Large intestine (tissue), 3 donors: ENCODE results near the gene SURF2. TPM values are rescaled to one million over a fixed set of nuclear protein-coding genes. Genes with fewer than 3 reads are reported as not detected.
"Not testable (repeated sequence)": the region's sequence is repeated elsewhere in the genome, so short reads cannot be mapped to it uniquely, and the experiment has no call there.

Experiments
- DNase-seq, 2 donors: peaks; one replicate each; pipeline versions ENCODE4 v3.0.0 to v3.0.0-alpha.2; 2013
- H3K27ac ChIP-seq: one replicate; pipeline ENCODE4 v1.5.1; 2013; ENCODE audit warnings: low read length
- H3K27me3 ChIP-seq: 2 replicates; pipeline ENCODE4 v1.6.1; 2013; ENCODE audit warnings: low read length; ENCODE audit not compliant: control insufficient read depth, insufficient read depth
- H3K36me3 ChIP-seq: 2 replicates; pipeline ENCODE4 v1.6.1; 2013; ENCODE audit warnings: low read length; ENCODE audit not compliant: control insufficient read depth, insufficient read depth
- H3K4me1 ChIP-seq: one replicate; pipeline ENCODE4 v1.6.1; 2013; ENCODE audit warnings: low read length; ENCODE audit not compliant: control insufficient read depth, insufficient read depth
- H3K4me3 ChIP-seq: one replicate; pipeline ENCODE4 v1.5.1; 2013; ENCODE audit warnings: low read length
- H3K9me3 ChIP-seq: one replicate; pipeline ENCODE4 v1.6.1; 2013; ENCODE audit warnings: mild to moderate bottlenecking, low read depth, low read length, moderate library complexity; ENCODE audit not compliant: control insufficient read depth
- WGBS: methylation state at CpG from one replicate; pipeline ENCODE4 v1.1.5; 2013; ENCODE audit warnings: low lambda C conversion rate; ENCODE audit not compliant: insufficient coverage; 5-methylcytosine and 5-hydroxymethylcytosine counted together
- polyA plus RNA-seq: library from polyadenylated mRNA; unstranded; fragments of 120-200 nt; gene quantifications from one replicate; pipeline ENCODE4 v1.2.1, GENCODE V29; 2013

SURF2 gene
- polyA plus RNA-seq, 1 donor, result 16.3 TPM

GRCh38 chr9:133323991-133324703 is 32.2 kb upstream of the SURF2 start:
- WGBS, result 100% methylated on average over 2 of the region's 13 CpGs
- Histone ChIP-seq H3K27me3 (no peaks in the 10 kb centered on the region), H3K4me1 (no peaks in the 10 kb centered on the region), H3K36me3 (no peaks in the 10 kb centered on the region), H3K4me3 (no peak overlapping the region), H3K9me3 (peaks cover 4% of the 10 kb centered on the region), H3K27ac (no peak overlapping the region)
- DNase-seq, result no peak

- H3K27ac ChIP-seq, H3K27me3 ChIP-seq, H3K4me1 ChIP-seq, H3K9me3 ChIP-seq, H3K4me3 ChIP-seq, DNase-seq: not testable (repeated sequence)
- H3K36me3 ChIP-seq, result peaks cover 16% of the 10 kb centered on the region
- WGBS, result no CpG with 5 or more reads among the region's 6 CpGs
These were observed 29.3 kb upstream of the SURF2 start for GRCh38 chr9:133327021-133327420.

- peaks cover 25% of the 10 kb centered on the region for H3K36me3 ChIP-seq
- H3K27me3 ChIP-seq, result no peaks in the 10 kb centered on the region
- peaks cover 3% of the 10 kb centered on the region for H3K4me1 ChIP-seq
- WGBS, result no CpG with 5 or more reads among the region's 10 CpGs
- no peak overlapping the region for H3K4me3 ChIP-seq
- no peak for DNase-seq
- no peak overlapping the region for H3K27ac ChIP-seq
- peaks cover 11% of the 10 kb centered on the region for H3K9me3 ChIP-seq
These were observed 28.4 kb upstream of the SURF2 start for GRCh38 chr9:133327834-133328484.

- H3K27ac ChIP-seq, H3K9me3 ChIP-seq, H3K27me3 ChIP-seq, H3K4me3 ChIP-seq: not testable (repeated sequence)
- DNase-seq, result peak in 1 of 2 donors; percentile 25
- WGBS, result 96% methylated on average over 10 of the region's 21 CpGs
- Histone ChIP-seq H3K36me3 (peaks cover 41% of the 10 kb centered on the region), H3K4me1 (peaks cover 17% of the 10 kb centered on the region)
These were observed 26.8 kb upstream of the SURF2 start for GRCh38 chr9:133329306-133330156.

GRCh38 chr9:133331221-133331620 is 25.1 kb upstream of the SURF2 start:
- H3K27me3 ChIP-seq, result no peaks in the 10 kb centered on the region
- DNase-seq, result no peak
- H3K36me3 ChIP-seq, result peaks cover 41% of the 10 kb centered on the region
- no peak overlapping the region for H3K4me3 ChIP-seq
- peaks cover 10% of the 10 kb centered on the region for H3K9me3 ChIP-seq
- no CpG with 5 or more reads among the region's 19 CpGs for WGBS
- H3K4me1 ChIP-seq, result peaks cover 19% of the 10 kb centered on the region
- H3K27ac ChIP-seq, result no peak overlapping the region

GRCh38 chr9:133331641-133332380 is 24.5 kb upstream of the SURF2 start:
- no peak overlapping the region for H3K27ac ChIP-seq
- H3K9me3 ChIP-seq, result peaks cover 10% of the 10 kb centered on the region
- H3K4me1 ChIP-seq, result peaks cover 23% of the 10 kb centered on the region
- H3K36me3 ChIP-seq, result peaks cover 41% of the 10 kb centered on the region
- 100% methylated on average over 11 of the region's 57 CpGs for WGBS
- H3K27me3 ChIP-seq, result no peaks in the 10 kb centered on the region
- H3K4me3 ChIP-seq, result no peak overlapping the region
- no peak for DNase-seq

- WGBS, result 95% methylated on average over 7 of the region's 20 CpGs
- no peak for DNase-seq
These were observed 24.0 kb upstream of the SURF2 start for GRCh38 chr9:133332381-133332730.

GRCh38 chr9:133333011-133333410 is 23.3 kb upstream of the SURF2 start:
- WGBS, result no CpG with 5 or more reads among the region's 11 CpGs
- no peaks in the 10 kb centered on the region for H3K27me3 ChIP-seq
- no peak overlapping the region for H3K4me3 ChIP-seq
- H3K36me3 ChIP-seq, result peaks cover 41% of the 10 kb centered on the region
- peak overlapping the region; percentile 93 for H3K27ac ChIP-seq
- peaks cover 10% of the 10 kb centered on the region for H3K9me3 ChIP-seq
- H3K4me1 ChIP-seq, result peaks cover 23% of the 10 kb centered on the region
- no peak for DNase-seq

More at GRCh38 chr9:133332381-133332730, 24.0 kb upstream of the SURF2 start:
- peaks cover 10% of the 10 kb centered on the region for H3K9me3 ChIP-seq
- peaks cover 23% of the 10 kb centered on the region for H3K4me1 ChIP-seq
- no peak overlapping the region for H3K4me3 ChIP-seq
- no peaks in the 10 kb centered on the region for H3K27me3 ChIP-seq
- peaks cover 41% of the 10 kb centered on the region for H3K36me3 ChIP-seq
- no peak overlapping the region for H3K27ac ChIP-seq

GRCh38 chr9:133333566-133333965 is 22.8 kb upstream of the SURF2 start:
- H3K4me1 ChIP-seq, result peaks cover 23% of the 10 kb centered on the region
- H3K36me3 ChIP-seq, result peaks cover 41% of the 10 kb centered on the region
- no peak for DNase-seq
- H3K9me3 ChIP-seq, result peaks cover 10% of the 10 kb centered on the region
- no CpG with 5 or more reads among the region's 10 CpGs for WGBS
- no peak overlapping the region for H3K4me3 ChIP-seq
- H3K27me3 ChIP-seq, result no peaks in the 10 kb centered on the region
- H3K27ac ChIP-seq, result peak overlapping the region; percentile 93

- Histone ChIP-seq H3K9me3 (peaks cover 9% of the 10 kb centered on the region), H3K36me3 (peaks cover 45% of the 10 kb centered on the region), H3K4me1 (peaks cover 23% of the 10 kb centered on the region), H3K27me3 (no peaks in the 10 kb centered on the region), H3K27ac (peak overlapping the region; percentile 93), H3K4me3 (peak overlapping the region; percentile 96)
- no CpG with 5 or more reads among the region's 6 CpGs for WGBS
- peak; percentile 95 to 97 for DNase-seq
These were observed 22.2 kb upstream of the SURF2 start for GRCh38 chr9:133334161-133334560.
